Measurements from ENCODE around the gene TACC3.

Gene TACC3

GRCh38 chr4:1725521-1725920, 4.2 kb downstream of the TACC3 start:
- DNase-seq, result no peak

DNA sequence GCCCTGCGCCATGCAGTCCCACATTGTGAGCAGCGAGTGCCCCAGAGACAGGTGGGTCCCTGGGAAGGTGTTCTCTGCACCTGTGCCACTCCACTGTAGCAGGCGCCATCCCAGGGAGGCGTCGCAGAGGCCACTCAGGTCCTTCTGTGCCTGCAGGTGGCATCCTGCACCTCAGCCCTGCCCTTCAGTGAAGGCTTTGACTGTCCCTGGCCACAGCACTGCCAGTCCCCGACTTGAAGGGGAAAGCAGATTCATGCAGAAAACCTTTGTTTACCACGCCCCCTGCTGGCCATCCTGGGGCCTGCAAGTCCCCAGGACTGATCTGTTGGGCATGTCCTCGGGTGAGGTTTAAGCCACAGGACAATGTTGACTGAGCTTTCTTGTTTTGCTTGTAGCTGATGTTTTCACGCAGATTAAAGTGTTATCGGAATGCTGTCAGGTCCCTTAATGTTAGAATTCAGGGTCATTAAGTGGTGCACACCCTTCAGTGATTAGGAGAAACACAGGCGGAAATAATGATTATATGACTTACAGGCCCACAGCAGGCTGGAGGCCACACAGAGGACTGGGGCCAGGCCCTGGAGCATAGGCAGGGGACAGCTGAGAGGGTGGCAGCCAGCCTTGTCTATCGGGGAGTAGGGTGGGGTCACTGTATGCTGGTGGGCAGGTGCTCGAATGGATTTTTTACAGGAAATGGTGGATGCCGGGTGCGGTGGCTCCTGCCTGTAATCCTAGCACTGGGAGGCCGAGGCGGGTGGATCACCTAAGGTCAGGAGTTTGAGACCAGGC, 5.0 kb downstream of the TACC3 start:
- DNase-seq, result peak; percentile 75

DNA sequence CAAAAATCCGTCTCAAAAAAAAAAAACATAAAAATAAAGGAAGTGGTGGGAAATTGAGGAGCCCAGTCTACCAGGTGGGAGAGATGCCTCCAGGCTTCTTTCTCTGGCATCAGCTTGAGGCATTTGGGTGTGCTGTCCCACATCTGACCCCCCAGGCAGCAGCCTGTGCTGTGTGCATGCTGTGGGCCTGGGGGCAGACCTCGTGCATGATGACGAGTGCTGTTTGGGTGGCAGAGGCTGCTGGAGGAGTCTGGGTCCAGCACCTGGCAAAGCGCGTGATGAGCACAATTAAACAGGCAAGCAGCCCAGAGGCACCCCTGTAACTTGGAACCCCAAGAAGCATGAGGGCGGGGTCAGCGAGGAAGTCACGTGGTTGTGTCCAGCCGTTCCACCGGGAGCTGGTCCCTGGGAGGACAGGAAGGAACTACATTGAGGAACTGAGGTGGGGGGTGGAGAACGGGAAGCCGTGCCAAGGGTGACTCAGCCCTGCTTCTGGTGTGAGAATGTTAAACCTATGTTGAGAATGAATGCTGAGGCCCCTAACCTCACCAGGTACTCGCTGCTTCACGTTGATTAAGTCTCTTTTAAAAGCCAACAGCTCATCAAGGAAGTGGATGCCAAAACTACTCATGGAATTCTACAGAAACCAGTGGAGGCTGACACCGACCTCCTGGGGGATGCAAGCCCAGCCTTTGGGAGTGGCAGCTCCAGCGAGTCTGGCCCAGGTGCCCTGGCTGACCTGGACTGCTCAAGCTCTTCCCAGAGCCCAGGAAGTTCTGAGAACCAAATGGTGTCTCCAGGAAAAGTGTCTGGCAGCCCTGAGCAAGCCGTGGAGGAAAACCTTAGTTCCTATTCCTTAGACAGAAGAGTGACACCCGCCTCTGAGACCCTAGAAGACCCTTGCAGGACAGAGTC, 6.1 kb downstream of the TACC3 start:
- peak; percentile 65 for DNase-seq

GRCh38 chr4:1728061-1728980, 7.0 kb downstream of the TACC3 start:
- no peak for DNase-seq

DNA sequence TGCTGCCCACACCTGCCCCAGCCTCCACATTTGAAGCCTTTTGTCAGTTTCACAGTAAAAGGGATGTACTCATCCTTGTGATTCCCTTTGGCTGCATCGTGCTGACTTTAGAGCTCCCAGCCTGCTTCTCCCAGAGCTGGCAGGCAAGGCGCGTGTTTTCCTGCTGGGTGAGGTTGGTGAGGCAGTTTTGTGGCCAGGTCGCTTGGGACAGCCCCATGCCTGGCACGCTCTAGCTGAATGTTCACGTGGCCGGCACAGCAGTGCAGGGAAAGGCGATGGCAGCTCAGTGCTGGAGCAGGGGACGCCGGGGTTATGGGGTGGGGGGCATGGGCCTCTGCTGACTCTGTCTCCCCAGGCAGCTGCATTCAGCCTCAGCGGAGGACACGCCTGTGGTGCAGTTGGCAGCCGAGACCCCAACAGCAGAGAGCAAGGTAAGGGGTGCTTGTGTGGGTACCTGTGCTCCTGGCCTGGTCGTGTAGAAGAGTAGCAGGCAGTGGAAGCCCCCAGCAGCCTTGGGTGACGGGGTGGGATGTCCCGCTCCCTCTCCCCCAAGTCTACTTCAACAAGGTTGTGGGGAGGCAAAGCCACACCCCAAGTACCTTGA, 9.3 kb downstream of the TACC3 start:
- no peak for DNase-seq

DNA sequence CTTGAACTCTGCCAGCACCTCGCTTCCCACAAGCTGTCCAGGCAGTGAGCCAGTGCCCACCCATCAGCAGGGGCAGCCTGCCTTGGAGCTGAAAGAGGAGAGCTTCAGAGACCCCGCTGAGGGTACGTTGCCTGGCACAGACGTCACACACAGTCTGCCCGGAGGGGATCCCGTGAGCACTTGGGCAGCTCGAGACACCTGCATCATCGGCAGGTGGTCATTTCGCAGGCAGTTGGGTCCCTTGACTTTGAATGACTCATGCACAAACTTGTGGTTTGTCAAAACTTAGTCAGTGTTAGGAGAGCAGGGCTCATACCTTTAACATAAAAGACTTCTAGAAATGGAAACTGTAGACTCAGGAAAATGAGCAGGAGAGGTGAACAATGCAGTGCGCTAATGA, 9.9 kb downstream of the TACC3 start:
- no peak for DNase-seq

- no peak for DNase-seq
Measured at GRCh38 chr4:1732911-1733310, 11.6 kb downstream of the TACC3 start.

- no peak for DNase-seq
Measured at GRCh38 chr4:1735215-1735614, 13.9 kb downstream of the TACC3 start.

DNA sequence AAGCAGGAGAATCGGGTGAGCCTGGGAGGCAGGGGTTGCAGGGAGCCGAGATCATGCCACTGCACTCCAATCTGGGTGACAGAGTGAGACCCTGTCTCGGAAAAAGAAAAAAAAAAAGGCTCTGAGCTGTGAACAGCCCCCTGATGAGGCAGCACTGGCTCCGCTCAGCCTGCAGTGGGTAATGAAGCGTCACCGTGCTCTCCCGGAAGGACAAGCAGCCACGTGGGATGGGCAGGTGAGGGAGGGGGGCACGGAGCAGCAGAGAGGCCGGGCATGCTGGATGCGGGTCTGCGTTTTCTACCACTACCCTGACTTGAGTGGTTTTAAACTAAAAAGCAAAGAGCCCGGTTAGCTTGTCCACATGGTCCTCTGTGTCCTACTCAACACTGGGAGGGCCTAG, 15.5 kb downstream of the TACC3 start:
- no peak for DNase-seq

DNA sequence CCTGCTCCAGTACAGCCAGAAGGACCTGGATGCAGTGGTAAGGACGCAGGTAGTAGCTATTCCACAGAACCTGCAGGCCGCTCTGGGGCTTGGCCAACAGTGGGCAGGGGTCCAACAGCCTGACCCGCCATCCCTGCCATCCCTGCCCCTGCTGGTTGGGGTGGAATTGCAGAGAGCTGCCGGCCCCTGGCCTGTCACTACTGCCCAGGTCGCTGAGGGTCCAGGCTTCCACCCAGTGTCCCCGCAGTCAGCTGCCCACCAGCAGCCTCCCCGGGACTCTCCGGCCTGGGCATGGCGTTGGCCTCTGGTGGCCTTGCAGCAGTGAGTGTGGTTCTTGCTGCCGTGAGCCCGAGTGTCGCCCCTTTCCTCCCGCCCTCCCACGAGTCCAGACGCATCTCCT, 16.3 kb downstream of the TACC3 start:
- DNase-seq, result no peak

GRCh38 chr4:1738410-1738809, 17.1 kb downstream of the TACC3 start:
- DNase-seq, result no peak

GRCh38 chr4:1739358-1739757, 18.0 kb downstream of the TACC3 start:
- DNase-seq, result no peak

DNA sequence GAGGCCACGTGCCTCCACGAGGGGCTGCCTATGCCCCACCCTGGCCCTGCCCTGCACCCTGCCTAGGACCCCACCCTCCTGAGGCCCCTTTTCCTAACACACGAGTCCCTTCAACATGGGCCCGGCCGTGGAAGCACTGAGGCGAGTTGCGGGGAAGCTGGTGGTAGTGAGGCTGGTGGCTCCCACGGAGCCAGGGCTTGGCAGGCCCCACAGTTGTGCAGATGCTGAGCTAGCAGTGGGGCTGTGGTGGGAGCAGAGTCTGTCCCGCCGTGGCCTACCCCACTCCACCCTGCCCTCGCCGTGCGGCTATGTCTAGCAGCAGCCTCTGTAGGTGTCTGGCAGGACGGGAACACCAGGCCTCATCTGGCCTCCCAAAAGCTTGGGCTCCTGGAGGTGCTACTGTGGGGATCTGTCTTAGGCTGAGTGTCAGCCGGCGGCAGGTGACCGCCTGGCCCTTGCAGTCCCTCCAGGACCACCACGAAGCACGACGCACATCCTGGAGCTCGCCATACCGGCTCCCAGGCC, 18.8 kb downstream of the TACC3 start:
- no peak for DNase-seq

DNA sequence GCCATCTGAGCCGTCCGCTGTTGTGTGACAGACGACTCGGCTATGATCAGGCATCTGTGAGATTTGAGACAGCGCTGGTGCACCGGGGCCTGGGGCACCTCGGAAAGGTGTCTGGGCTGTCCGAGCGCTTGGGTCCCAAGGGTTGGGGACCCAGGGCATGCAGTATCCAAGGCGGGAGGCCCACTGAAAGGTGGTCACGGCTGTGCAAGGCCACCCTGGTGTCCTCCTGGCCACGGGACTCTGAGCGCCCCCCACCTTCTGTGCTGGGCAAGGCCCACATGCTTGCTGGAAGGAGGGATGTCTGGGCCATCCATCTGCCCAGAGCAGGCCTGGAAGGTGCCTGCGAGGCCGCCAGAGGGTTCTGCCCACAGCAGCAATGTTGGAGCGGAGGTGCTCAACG, 19.9 kb downstream of the TACC3 start:
- DNase-seq, result no peak

DNA sequence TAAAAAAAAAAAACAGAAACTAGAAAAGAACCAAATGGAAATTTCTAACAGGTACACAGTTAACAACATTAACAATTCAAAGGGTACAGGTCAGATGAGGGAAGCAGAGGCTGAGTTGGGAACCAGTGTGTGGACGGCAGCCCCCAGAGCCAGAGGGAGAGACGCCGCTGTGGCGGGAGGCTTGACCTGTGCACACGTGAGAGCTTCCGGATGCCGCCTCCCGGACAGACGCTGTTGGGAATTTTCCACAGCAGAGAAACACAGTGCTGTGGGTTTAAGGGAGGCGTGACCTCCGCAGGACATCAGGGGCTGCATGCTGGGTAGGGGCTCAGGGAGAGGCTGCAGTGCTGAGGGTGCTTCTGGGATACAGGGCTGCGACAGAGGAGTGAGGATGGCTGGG, 22.2 kb downstream of the TACC3 start:
- no peak for DNase-seq

DNA sequence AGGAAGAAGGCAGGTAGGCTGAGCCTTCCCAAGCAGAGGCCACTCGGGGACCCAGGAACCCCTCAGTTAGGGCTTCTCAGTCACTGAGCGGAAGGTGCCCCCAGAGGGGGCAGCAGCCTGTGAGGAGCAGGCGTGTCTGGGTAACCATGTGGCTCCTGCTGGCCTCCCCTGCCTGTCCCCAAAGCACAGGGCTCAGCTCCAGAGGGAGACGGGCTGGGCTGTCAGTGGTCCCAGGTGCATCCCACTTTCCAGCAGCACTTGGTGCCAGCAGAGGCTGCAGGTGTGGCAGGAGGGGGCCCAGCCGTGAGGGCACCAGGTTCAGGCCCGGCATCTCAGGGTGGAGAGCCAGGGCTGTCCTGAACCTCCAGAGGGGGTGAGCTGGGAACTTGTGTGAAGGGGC, 22.7 kb downstream of the TACC3 start:
- DNase-seq, result no peak

- no peak for DNase-seq
Measured at GRCh38 chr4:1744552-1744951, 23.2 kb downstream of the TACC3 start.

GRCh38 chr4:1745165-1745564, 23.8 kb downstream of the TACC3 start:
- DNase-seq, result no peak

GRCh38 chr4:1745697-1746096, 24.4 kb downstream of the TACC3 start:
- no peak for DNase-seq

DNA sequence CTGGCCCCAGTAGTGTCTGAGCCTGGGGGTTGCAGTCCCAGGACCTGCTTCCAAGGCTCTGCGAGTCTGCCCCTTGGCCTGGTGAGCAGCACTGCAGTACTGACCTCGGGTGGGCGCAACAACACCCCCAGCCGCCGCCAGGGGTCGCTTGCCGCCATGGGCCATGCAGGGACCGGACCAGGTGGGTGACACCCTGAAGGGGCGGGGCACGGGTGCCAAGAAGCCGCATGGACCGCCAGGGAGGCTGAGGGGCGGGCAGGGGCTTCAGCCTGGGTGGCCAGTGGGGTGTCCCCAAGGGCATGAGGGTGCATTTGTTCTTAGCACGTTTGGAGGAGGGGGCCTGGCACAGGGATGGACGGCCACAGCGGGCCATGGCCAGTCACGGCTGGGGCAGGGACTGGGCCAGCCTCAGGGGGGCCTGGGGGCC, 25.0 kb downstream of the TACC3 start:
- DNase-seq, result peak; percentile 55

DNA sequence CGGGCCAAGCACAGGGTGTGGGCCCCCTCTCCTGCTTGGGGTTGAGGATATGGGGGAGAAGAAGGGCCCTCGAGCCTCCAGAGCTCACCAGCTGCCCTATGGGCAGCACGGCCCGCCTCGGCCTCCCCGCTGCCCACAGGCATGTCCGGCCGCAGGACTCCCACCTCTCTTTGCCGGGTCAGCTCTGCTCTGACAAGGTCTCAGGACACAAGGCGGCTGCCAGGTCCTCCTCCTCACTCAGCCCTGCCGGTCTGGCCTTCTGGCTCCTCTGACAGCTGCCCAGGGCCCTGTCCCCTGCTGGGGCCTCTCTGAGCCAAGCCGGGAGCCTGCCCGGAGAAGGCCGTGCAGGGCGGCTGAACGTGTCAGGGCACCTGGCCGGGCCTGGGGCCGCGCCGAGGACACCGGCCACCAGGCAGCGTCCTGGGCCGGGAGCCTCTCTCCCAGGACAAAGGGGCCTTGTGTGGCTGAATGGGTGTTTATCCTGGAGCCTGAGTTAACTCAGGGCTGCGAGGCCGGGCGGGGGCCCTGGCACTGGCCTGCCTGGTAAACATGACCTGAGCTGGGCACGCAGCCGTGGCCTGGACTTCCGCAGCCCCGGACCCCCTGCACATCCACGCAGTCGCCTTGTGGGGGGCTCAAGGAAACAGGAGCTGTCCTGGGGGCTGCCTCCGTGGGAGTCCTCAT, 25.7 kb downstream of the TACC3 start:
- DNase-seq, result no peak

GRCh38 chr4:1747603-1747967, 26.3 kb downstream of the TACC3 start:
- no peak for DNase-seq

Measured in fibroblast of upper back skin (primary cell).